Measurements from ENCODE around the gene CANT1. TPM values are rescaled to one million over a fixed set of nuclear protein-coding genes. Genes with fewer than 3 reads are reported as not detected.

Gene CANT1
- total RNA-seq, 1 experiment from 2014 or later: 95.7 TPM

GRCh38 chr17:79054200-79054960 is 44.8 kb upstream of the CANT1 start:
- DNase-seq: no peak
- Mint-ChIP-seq H3K4me1 (ENCODE audit: low read depth, unreplicated experiment) (no peaks in the 10 kb centered on the region), H3K4me3 (ENCODE audit: low read depth, unreplicated experiment) (no peak overlapping the region), H3K27ac (ENCODE audit: unreplicated experiment) (no peak overlapping the region), H3K27me3 (ENCODE audit: unreplicated experiment) (peaks cover 70% of the 10 kb centered on the region), H3K36me3 (ENCODE audit: insufficient read depth, unreplicated experiment) (no peaks in the 10 kb centered on the region), H3K9me3 (ENCODE audit: low read depth, unreplicated experiment) (no peaks in the 10 kb centered on the region)
- CTCF ChIA-PET: interaction anchor here (0.6 kb wide), 1 partner anchor 9 kb away, joined by 3 read pairs; no protein-coding TSS in a partner anchor
- no peak for TF ChIP-seq CTCF (IDR thresholded peaks at IDR 0.05; ENCODE audit: unreplicated experiment)
- intact Hi-C loops (cut with micrococcal nuclease; ENCODE audit: unreplicated experiment): no loop called here
- BruUV-seq (replicated peaks): no TSS peak

- Mint-ChIP-seq H3K4me1 (ENCODE audit: low read depth, unreplicated experiment) (no peaks in the 10 kb centered on the region), H3K9me3 (ENCODE audit: low read depth, unreplicated experiment) (no peaks in the 10 kb centered on the region), H3K4me3 (ENCODE audit: low read depth, unreplicated experiment) (no peak overlapping the region), H3K27me3 (ENCODE audit: unreplicated experiment) (peaks cover 80% of the 10 kb centered on the region), H3K36me3 (ENCODE audit: insufficient read depth, unreplicated experiment) (no peaks in the 10 kb centered on the region), H3K27ac (ENCODE audit: unreplicated experiment) (no peak overlapping the region)
- CTCF ChIA-PET: no interaction called here
- BruUV-seq (replicated peaks): no TSS peak
- no peak for DNase-seq
- no peak for TF ChIP-seq CTCF (IDR thresholded peaks at IDR 0.05; ENCODE audit: unreplicated experiment)
- intact Hi-C loops (cut with micrococcal nuclease; ENCODE audit: unreplicated experiment): no loop called here
Measured at GRCh38 chr17:79053251-79053925, 43.8 kb upstream of the CANT1 start.

GRCh38 chr17:79052131-79052530 is 42.6 kb upstream of the CANT1 start:
- Mint-ChIP-seq H3K4me3 (ENCODE audit: low read depth, unreplicated experiment) (no peak overlapping the region), H3K27me3 (ENCODE audit: unreplicated experiment) (peaks cover 89% of the 10 kb centered on the region)

GRCh38 chr17:79051306-79051705 is 41.7 kb upstream of the CANT1 start:
- Mint-ChIP-seq H3K9me3 (ENCODE audit: low read depth, unreplicated experiment) (no peaks in the 10 kb centered on the region), H3K36me3 (ENCODE audit: insufficient read depth, unreplicated experiment) (no peaks in the 10 kb centered on the region), H3K4me1 (ENCODE audit: low read depth, unreplicated experiment) (no peaks in the 10 kb centered on the region), H3K27ac (ENCODE audit: unreplicated experiment) (no peak overlapping the region), H3K27me3 (ENCODE audit: unreplicated experiment) (peaks cover 91% of the 10 kb centered on the region), H3K4me3 (ENCODE audit: low read depth, unreplicated experiment) (no peak overlapping the region)
- CTCF ChIA-PET: no interaction called here
- intact Hi-C loops (cut with micrococcal nuclease; ENCODE audit: unreplicated experiment): no loop called here
- TF ChIP-seq CTCF (IDR thresholded peaks at IDR 0.05; ENCODE audit: unreplicated experiment): no peak
- no TSS peak for BruUV-seq (replicated peaks)
- DNase-seq: no peak

More at GRCh38 chr17:79052131-79052530, 42.6 kb upstream of the CANT1 start:
- H3K27ac Mint-ChIP-seq (ENCODE audit: unreplicated experiment): no peak overlapping the region
- H3K4me1 Mint-ChIP-seq (ENCODE audit: low read depth, unreplicated experiment): no peaks in the 10 kb centered on the region
- intact Hi-C loops (cut with micrococcal nuclease; ENCODE audit: unreplicated experiment): no loop called here
- no peak for TF ChIP-seq CTCF (IDR thresholded peaks at IDR 0.05; ENCODE audit: unreplicated experiment)
- no peaks in the 10 kb centered on the region for H3K9me3 Mint-ChIP-seq (ENCODE audit: low read depth, unreplicated experiment)
- H3K36me3 Mint-ChIP-seq (ENCODE audit: insufficient read depth, unreplicated experiment): no peaks in the 10 kb centered on the region
- DNase-seq: no peak
- BruUV-seq (replicated peaks): no TSS peak
- CTCF ChIA-PET: no interaction called here

Data from Calu3 (cell line).